Inferior parietal cortex (tissue), 1 donor: ENCODE data around the gene KIF21B.

Experiments
- DNase-seq: peaks from one replicate; pipeline ENCODE4 v3.0.0-alpha.2; 2016; ENCODE audit errors: extremely low spot score

KIF21B gene

GRCh38 chr1:201042779-201043461 lies 19.4 kb upstream of the KIF21B start:
- peak; percentile 87 for DNase-seq

GRCh38 chr1:201041011-201041410 lies 17.5 kb upstream of the KIF21B start:
- DNase-seq = no peak

GRCh38 chr1:201039876-201040275 lies 16.4 kb upstream of the KIF21B start:
- DNase-seq = no peak

- no peak for DNase-seq
Observed at GRCh38 chr1:201039418-201039817, 15.9 kb upstream of the KIF21B start.

- DNase-seq = no peak
Observed at GRCh38 chr1:201038186-201038876, 14.8 kb upstream of the KIF21B start.

GRCh38 chr1:201036188-201036842 lies 12.8 kb upstream of the KIF21B start:
- no peak for DNase-seq

GRCh38 chr1:201034671-201035070 lies 11.2 kb upstream of the KIF21B start:
- DNase-seq = no peak

- DNase-seq = no peak
Observed at GRCh38 chr1:201032408-201032807, 8.9 kb upstream of the KIF21B start.

- no peak for DNase-seq
Observed at GRCh38 chr1:201028461-201028889, 5.0 kb upstream of the KIF21B start.

- no peak for DNase-seq
Observed at GRCh38 chr1:201026836-201027235, 3.3 kb upstream of the KIF21B start.

- DNase-seq = no peak
Observed at GRCh38 chr1:201026234-201026633, 2.7 kb upstream of the KIF21B start.

- DNase-seq = no peak
Observed at GRCh38 chr1:201025571-201026002, 2.1 kb upstream of the KIF21B start.

- no peak for DNase-seq
Observed at GRCh38 chr1:201024625-201024998, 1.1 kb upstream of the KIF21B start.

GRCh38 chr1:201023920-201024624 lies 558 bp upstream of the KIF21B start:
- no peak for DNase-seq

GRCh38 chr1:201022820-201023516 lies 546 bp downstream of the KIF21B start:
- DNase-seq = no peak

- DNase-seq = no peak
Observed at GRCh38 chr1:201022493-201022819, 1.1 kb downstream of the KIF21B start.

- no peak for DNase-seq
Observed at GRCh38 chr1:201021630-201022492, 1.7 kb downstream of the KIF21B start.

- DNase-seq = no peak
Observed at GRCh38 chr1:201020721-201021629, 2.5 kb downstream of the KIF21B start.

GRCh38 chr1:201020040-201020591 lies 3.4 kb downstream of the KIF21B start:
- no peak for DNase-seq
